VCaP (cell line): ENCODE data around the gene SYNE3.

Source experiments
- H3K27ac ChIP-seq: fragments of 450-650 bp; 2 replicates; pipeline ENCODE4 v1.5.1; 2017
- TF ChIP-seq, protein P1 (sequence below): fragments of 450-650 bp; conservative IDR thresholded peaks from 2 replicates; pipeline ENCODE4 v1.5.1; 2017; ENCODE audit warnings: mild to moderate bottlenecking, moderate library complexity

The SYNE3 gene

DNA sequence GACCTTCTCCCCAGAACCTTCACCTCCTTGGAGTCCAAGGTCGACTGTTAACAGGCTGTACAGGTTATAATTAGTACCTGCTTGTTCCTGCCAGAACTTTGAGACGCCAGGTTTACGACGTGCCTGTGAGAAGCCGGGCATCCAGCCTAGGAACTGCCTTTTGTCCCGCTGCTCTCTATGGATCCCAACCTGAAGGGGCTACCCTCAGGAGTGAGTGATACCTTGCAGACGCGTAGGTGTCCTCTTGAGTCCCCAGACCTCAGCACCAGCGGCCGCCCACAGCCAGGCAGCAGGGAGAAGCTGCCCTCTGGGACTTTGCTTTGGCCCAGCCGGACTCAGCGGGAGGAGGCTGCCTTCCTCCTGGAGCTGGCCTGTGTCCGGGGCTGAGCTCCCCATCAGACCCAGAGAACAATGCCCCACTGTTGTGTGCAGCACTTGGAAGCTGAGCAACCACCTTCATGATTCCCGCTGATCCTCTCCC is 16.2 kb downstream of the SYNE3 start:
- peak overlapping the region; percentile 10; the same call in 1 of the 2 replicates for H3K27ac ChIP-seq
- TF ChIP-seq, protein P1, sequence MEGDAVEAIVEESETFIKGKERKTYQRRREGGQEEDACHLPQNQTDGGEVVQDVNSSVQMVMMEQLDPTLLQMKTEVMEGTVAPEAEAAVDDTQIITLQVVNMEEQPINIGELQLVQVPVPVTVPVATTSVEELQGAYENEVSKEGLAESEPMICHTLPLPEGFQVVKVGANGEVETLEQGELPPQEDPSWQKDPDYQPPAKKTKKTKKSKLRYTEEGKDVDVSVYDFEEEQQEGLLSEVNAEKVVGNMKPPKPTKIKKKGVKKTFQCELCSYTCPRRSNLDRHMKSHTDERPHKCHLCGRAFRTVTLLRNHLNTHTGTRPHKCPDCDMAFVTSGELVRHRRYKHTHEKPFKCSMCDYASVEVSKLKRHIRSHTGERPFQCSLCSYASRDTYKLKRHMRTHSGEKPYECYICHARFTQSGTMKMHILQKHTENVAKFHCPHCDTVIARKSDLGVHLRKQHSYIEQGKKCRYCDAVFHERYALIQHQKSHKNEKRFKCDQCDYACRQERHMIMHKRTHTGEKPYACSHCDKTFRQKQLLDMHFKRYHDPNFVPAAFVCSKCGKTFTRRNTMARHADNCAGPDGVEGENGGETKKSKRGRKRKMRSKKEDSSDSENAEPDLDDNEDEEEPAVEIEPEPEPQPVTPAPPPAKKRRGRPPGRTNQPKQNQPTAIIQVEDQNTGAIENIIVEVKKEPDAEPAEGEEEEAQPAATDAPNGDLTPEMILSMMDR, result no peak

DNA sequence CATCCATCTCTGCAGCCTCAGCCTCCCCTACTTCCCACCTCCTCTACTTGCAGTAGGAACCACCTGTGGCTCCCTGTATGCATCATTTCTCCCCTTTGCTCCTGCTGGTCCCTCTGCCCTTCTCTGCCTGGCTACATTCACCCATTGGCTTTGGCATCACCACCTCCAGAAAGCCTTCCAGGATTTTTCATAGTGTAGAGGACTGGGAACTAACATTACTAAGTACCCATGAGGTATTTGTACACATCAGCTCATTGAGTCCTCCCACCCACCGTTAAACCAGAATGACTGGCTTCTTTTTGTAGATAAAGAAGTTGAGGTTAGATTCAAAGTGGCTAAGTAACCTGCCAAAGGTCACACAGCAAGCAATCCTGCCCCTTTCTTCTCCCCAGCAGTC is 17.1 kb downstream of the SYNE3 start:
- no peak overlapping the region for H3K27ac ChIP-seq

DNA sequence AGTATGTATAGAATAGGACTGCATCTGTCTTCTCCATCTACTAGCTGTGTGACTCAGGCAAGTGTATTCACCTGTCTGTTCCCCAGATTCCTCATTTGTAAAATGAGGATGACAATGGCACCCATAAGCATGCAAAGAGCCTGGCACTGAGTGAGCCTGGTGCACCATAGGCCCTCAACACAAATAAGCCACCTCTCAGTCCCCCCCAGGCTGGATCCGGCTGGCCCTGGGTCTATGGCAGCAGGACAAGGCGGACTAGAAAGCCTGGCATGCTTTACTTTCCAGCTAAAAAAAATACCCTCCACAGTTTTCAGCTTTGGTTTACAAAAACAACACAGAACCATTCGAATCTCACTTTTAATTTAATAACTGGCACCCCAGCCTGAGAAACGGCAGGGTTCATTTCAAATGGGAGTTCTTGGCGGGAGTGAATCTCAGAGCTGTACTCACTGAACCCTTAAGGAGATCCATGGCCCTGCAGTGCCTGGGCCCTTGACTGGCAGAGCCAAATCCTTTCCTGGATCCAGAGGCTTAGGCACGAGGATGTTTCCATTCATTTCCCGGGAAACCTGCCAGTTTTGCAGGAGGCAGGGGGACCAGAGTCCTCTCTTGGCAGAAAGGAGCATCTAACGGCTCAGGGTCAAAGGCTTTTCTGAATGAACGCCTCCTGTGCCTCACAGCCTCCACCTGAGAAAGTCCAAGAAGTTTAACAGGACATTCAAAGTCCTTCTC is 17.7 kb downstream of the SYNE3 start:
- TF ChIP-seq, protein P1, result no peak
- H3K27ac ChIP-seq, result no peak overlapping the region

More for the DNA sequence above, 17.1 kb downstream of the SYNE3 start:
- TF ChIP-seq, protein P1, result no peak

DNA sequence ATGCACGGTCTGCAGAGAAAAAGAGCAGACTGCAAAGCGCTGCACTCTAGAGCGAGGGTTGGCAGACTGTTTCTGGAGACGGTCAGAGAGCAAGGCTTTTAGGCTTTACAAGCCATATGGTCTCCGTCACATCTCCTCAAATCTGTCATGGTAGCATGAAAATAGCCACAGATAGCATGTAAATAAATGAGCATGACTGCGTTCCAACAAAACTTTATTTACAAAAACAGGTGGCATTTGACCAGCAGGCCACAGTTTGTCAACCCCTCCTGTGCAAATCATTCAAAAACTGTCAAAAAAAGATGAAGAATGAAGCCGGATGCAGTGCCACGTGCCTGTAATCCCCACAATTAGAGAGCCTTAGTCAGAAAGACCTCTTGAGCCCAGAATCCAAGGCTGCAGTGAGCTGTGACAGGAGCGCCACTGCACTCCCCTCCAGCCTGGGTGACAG is 18.9 kb downstream of the SYNE3 start:
- H3K27ac ChIP-seq, result no peak overlapping the region
- TF ChIP-seq, protein P1, result no peak

DNA sequence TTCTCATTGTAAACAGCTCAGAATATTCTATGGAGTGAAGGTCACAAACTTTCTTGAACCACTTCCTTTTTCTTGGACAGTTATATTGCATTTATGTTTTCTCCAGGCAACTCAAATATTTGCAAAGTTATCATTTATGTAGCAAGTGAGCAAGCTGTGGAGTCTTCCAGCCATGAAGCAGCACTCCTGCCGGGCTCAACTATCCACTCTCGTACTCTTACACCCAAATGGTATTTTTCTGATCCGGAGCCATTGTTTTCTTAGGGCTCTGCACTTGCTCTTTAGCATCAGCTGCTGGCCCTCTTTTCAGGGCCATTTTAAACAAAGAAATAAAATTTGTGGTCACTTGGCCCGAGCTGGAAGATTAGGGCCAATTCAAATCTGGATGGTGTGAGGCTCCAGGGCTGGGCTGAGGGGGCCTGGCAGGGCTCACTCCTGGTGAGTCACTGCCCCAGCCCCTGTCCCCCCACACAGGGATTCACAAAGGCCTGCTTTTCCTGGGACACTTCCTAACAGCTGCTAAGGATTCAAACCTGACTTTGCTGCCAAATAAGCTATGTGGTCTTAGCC is 19.7 kb downstream of the SYNE3 start:
- no peak overlapping the region for H3K27ac ChIP-seq
- TF ChIP-seq, protein P1, result no peak

DNA sequence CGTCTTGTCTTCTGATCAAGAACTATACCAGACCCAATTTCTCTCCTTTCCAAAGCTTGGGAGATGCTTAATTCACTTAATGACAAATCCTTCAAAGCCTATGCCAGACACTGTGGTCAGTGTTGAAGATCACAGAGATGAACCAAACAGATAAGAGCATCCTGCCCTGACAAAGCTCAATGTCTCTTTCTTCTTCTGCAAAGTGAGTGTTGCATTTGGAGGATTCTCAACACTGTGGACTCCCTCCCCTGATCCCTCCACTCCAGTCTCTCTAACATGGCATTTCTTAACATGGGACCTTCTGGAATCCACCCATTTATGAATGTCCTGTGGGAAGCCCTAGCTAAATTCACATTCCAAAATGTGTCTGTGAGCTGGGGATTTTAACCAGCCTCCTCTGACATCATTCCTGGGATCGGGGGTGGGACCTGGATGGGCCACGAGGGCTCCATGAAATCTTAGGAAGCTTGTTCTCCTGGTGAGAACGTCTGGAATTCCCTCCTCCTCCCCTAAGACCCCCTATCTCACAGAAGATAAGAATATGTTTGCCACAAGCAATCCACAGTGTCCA is 20.3 kb downstream of the SYNE3 start:
- TF ChIP-seq, protein P1, result no peak
- no peak overlapping the region for H3K27ac ChIP-seq

DNA sequence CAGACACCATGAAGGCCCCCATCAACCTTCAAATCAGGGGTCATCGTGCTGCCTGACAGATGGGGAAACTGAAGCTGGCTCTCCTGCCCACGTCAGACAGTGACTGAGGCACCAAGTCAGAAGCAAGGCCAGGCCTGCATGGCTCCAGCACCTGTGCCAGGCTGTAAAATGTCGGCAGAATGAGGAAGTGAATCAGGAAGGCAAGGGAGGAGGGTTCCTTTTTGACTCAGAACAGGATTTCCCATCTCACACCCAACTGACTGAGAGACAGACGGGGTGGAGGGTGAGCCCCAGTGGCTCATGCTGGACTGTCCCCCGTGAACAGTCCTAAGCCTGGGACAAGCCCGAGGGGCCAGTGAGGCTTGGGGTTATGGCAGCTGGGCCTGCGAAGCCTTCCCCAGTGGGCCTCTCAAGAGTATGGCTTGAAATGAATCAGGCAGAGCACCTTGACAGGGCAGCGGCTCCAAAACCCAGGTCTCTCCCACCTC is 20.9 kb downstream of the SYNE3 start:
- no peak overlapping the region for H3K27ac ChIP-seq
- TF ChIP-seq, protein P1, result no peak
